HPDE6-E6E7 (cell line): ENCODE results near the gene HOOK1.
A peak's percentile ranks its signal among the peaks of the same experiment; 100 is the strongest.
"Not testable (repeated sequence)": the region's sequence is repeated elsewhere in the genome, so short reads cannot be mapped to it uniquely, and the experiment has no call there.

Source experiments
- DNase-seq: peaks from one replicate; pipeline ENCODE4 v3.0.0; 2011; ENCODE audit warnings: missing footprints; ENCODE audit errors: extremely low spot score

The HOOK1 gene

GRCh38 chr1:59819566-59820438, 5.1 kb downstream of the HOOK1 start:
- no peak for DNase-seq

DNA sequence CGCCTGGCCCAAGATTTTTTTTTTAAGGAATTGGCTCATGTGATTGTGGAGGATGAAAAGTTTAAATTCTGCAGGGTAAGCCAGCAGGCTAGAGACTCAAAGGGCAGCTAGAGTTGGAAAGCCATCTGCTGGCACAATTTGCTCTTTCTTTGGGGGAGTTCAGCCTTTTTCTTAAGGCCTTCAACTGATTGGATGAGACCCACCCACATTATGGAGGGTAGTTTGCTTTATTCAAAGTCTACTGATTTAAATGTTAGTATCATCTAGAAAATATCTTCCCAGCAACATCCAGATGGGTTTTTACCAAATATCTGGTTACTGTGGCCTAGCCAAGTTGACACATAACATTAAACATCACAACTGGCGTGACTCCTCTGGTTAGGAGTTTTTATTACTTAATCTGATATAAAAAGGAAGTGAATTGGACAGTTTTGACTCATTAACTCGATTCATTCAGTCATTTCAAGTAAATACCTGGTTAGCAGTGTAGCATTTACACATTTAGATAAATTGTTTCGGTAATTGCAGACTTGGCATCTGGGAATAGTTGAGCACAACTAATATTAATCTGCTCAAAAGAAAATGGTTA, 12.4 kb downstream of the HOOK1 start:
- DNase-seq, result no peak

- no peak for DNase-seq
Observed at GRCh38 chr1:59828160-59828559, 13.4 kb downstream of the HOOK1 start.

- no peak for DNase-seq
Observed at GRCh38 chr1:59831529-59831928, 16.8 kb downstream of the HOOK1 start.

GRCh38 chr1:59833022-59833421, 18.3 kb downstream of the HOOK1 start:
- no peak for DNase-seq

DNA sequence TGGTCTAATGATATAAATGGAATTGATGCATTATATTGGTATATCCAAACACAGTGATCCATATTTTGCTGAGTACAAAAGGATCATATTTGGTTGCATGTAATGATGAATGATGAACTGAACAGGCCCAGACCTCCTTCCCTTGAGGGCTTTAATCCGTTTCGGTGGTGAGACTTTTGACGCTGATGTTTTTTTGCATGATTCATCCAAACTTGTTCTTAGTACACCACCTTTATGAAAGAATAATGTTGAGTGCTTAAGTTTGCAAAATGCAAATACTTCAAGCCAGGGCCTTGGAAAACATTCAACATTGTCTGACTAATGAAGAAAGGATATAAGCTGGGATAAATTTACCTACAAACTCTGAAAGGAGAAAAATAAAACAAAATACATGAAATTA, 19.2 kb downstream of the HOOK1 start:
- peak; percentile 33 for DNase-seq

GRCh38 chr1:59837857-59838256, 23.1 kb downstream of the HOOK1 start:
- DNase-seq, result not testable (repeated sequence)

GRCh38 chr1:59845091-59845490, 30.3 kb downstream of the HOOK1 start:
- no peak for DNase-seq

DNA sequence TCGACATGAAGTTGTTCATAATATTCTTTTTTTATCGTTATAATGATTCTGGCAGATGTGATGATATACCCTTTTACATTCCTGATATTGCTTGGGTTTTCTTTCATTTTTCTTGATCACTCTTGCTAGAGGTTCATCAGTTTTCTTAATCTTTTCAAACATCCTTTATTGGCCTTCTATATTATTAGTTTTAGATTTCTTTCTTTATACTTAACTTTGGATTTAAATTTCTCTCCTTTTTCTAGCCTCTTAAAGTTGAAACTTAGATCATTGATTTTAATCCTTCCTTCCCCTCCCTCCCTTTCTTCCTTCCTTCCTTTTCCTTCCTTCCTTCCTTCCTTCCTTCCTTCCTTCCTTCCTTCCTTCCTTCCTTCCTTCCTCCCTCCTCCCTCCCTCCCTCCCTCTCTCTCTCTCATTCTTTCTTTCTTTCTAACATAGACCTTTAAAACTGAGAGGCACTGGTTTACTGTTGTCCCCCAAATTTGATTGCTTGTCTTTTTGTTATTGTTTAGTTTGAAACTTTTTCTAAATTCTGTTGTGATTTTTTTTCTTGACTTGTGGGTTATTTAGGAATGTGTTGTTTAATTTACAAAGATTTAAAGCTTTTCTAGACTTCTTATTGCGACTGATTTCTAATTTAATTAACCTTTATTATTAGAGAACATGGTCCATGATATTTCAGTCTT, 31.6 kb downstream of the HOOK1 start:
- no peak for DNase-seq

DNA sequence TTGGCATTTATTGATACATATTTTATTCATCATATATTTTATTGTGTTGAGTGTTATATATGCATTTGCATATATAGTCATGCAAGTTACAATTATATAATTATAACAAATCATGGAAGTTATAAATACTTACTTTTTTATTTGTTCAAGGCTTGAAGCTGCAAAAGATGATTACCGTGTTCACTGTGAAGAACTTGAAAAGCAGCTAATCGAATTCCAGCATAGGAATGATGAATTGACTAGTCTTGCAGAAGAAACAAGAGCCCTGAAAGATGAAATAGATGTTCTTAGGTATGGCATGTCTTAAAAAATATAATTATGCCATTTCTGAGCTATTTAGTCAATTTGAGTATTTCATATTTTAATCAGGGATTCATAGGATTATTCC, 32.1 kb downstream of the HOOK1 start:
- no peak for DNase-seq

DNA sequence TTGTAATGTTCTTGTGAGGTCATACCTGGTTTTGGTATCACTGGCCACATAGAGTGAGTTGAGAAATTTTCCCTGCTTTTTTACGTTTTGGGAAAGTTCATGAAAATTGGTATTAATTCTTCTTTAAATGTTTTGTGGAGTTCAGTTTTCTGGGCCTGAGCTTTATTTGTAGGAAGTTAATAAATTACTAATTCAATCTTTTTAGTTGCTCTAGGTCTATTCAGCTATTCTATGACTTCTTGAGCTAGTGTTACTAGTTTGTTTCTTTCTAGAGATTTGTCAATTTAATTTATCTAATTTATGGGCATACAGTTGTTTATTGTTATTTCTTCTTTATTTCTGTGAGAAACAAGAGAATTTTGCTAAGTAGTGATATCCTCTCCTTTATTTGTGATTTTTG, 37.4 kb downstream of the HOOK1 start:
- DNase-seq, result no peak

DNA sequence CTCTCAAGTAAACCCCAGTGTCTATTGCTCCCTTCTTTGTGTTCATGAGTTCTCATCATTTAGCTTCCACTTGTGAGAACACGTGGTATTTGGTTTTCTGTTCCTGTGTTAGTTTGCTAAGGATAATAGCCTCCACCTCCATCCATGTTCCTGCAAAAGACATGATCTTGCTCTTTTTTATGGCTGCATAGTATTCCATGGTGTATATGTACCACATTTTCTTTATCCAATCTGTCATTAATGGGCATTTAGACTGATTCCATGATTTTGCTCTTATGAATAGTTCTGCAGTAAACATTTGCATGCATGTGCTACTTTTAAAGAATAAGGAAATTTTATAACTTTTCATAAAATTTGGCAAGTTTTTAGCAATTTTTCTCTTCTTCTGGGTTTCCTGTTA, 40.5 kb downstream of the HOOK1 start:
- DNase-seq, result not testable (repeated sequence)

DNA sequence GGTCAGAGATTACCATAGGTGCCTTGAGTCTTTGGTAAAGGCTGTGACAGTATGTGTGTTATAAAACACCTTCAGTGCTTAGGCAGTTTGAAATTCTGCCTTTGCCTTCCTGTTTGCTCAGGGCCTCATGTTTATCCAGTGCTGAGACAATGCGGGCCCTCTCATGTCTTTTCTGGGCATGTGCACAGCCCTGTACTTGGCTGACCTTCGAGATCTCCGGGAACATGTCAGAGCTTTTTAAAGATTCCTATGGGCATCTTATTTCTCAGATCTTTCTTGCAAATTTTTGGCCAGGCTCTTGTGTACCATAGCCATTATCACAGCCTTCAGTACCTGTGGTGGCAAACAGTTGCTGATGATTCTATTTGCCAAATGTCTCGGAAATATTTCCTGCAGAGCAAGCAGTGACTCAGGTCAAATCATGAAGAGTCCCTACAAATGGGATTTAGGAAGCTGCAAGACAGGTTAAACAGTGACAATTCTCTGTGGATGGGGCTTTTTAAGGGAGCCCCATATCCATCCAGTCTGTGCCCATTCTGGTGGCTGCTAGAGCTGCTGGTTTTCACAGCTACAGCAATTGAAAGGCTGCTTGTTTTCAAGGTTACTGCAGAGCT, 42.1 kb downstream of the HOOK1 start:
- no peak for DNase-seq

GRCh38 chr1:59857679-59858354, 43.1 kb downstream of the HOOK1 start:
- DNase-seq, result no peak

DNA sequence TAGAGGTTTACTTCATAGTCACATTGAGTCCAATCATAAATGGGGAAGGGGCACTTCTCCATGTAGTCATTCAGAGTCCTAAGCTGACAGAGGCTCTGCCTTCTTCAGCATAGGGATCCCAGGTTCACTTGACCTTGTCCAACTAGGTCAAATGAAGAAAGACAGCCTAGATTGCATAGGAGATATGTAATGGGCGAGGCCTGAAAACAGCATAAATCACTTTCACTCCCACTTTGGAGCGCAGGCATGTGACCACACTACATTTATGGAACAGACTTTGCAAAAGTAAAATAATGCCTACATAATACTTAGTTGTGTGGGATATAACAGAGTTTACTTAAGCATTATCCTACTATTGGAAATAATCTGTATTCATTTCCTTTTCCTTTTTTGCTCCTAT, 51.7 kb downstream of the HOOK1 start:
- DNase-seq, result no peak

DNA sequence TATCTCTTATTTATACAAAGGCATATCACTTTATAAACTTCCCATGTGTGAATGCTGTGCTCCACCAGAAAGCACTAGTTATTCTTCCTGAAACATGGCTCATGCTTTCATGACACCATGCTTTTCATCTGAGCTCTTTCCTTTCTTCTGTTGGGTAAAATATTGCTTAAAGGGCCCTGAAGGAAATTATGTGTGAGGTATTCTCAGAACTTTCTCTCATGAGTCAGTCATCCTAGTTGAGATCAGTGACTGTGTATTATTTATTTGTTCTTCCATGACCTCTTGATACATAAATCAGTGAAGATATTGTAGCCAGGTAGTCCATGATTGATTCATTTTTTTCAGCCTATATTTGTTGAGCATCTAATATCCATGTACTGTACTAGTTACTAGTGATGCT, 57.0 kb downstream of the HOOK1 start:
- DNase-seq, result no peak

DNA sequence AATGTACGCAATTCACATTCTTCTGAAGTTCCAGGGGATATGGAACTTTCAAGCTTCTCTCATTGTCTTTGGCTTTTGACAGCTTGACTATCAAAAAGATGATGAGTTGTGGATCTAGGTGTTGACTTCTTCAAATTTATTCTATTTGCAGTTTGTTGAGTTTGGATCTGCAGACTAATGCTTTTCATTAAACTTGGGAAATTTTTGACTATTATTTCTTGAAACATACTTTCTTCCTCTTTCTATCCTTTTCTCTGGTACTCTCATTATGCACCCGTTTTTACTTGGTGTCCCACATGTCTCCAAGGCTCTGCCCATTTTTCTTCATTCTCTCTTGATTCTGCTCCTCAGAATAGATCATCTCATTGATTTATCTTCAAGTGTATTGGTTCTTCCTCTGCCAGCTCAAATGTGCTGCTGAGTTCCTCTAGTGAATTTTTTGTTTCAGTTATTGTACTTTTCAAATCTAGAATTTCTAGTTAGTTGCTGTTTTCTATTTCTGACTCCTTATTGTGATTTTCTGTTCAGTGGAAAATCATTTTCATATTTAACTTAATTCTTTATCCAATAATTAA, 62.4 kb downstream of the HOOK1 start:
- no peak for DNase-seq

GRCh38 chr1:59878370-59878769, 63.6 kb downstream of the HOOK1 start:
- no peak for DNase-seq

DNA sequence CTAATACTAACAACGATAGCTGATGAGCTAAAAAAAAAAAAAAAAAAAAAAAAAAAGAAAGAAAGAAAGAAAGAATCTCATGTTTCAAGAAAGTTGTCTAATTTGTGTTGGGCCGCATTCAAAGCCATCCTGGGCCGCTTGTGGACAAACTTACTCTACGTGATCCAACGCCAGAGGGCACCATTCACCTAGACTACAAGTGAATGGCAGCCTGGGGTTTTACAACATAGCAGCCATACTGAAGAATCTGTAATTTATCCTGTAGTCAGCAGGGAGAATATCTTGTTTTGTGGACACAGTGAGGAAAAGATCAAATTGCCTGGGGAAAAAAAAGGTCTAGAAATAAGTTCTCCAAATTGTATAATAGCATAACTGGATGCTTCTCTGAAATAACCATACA, 64.8 kb downstream of the HOOK1 start:
- peak; percentile 67 for DNase-seq

- no peak for DNase-seq
Observed at GRCh38 chr1:59879996-59880505, 65.3 kb downstream of the HOOK1 start.

DNA sequence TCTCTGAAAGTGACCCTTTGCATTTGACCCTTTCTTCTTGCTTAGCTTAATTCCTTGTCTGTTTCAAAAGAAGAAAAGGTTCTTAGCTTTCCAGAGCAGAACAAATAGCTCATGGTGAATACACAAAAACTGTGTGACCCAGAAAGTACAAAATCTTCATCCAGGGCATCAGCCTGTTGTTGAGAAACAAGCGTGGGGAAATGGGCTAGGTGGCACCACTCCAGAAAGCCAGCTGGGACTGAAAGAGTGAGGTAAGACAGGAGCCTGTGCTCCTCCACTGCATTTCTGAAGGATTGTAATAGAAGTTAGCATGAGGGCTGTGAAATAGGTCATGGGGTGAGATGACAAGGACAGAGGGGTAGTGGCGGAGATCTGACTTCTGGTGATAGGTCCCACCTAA, 66.0 kb downstream of the HOOK1 start:
- DNase-seq, result no peak
